HG02938 (cell line): ENCODE measurements around the gene ANKRD6.
"Not testable (repeated sequence)": the region's sequence is repeated elsewhere in the genome, so short reads cannot be mapped to it uniquely, and the experiment has no call there.

Source experiments
- ATAC-seq: cut with Tn5 transposase; IDR thresholded peaks from one replicate; pipeline ENCODE4 v1.9.1; 2021; ENCODE audit warnings: mild to moderate bottlenecking, moderate library complexity; ENCODE audit not compliant: unreplicated experiment

Gene ANKRD6

GRCh38 chr6:89432875-89433251 lies at the start of gene ANKRD6:
ANKRD6 (plus strand) TSS chr6:89433152; CDS start chr6:89566977, 133,825 bp downstream.
- peak; percentile 76 for ATAC-seq

DNA sequence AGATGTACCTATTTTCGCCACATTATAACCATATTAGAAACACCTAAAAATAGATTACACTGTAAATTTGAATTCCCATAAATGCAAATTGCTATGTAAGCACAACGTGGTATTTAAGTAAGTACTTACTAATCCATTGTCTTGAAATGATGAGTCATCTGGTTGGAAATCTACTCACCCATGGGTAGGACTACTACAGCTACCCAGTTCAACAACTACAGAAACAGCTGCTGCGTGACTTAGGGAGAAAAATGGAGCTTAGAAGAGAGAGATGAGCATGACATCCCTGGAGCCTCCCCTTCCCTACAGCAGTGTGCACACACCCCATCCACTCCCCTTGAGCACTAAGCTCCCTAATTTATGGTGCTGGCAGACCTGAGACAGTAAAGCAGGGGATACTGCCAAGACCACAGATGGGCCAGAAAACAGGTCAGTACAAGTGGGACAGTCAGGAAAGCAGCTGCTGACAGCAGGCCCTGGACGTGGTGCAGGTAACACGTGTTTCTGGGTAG lies 47.7 kb upstream of the ANKRD6 start:
- ATAC-seq: no peak

DNA sequence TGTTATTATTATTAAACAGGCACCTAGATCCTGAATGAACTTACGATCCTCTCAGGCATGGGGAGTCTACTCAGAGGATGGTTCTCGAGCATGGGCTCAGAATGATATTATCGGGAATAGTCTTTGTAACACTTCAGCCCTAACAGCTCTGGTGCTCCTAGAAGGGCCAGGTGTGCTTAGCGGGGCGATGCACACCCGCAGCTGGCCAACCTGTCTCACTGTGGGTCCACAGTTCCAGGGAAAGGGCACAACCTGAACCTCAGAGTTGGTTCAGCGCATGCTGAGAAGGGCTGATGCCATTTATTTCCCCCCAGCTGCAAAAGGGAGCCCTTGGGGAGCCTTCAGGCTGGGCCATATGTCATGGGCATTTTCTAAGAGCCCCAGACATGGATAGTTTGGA lies 47.1 kb upstream of the ANKRD6 start:
- ATAC-seq: no peak

DNA sequence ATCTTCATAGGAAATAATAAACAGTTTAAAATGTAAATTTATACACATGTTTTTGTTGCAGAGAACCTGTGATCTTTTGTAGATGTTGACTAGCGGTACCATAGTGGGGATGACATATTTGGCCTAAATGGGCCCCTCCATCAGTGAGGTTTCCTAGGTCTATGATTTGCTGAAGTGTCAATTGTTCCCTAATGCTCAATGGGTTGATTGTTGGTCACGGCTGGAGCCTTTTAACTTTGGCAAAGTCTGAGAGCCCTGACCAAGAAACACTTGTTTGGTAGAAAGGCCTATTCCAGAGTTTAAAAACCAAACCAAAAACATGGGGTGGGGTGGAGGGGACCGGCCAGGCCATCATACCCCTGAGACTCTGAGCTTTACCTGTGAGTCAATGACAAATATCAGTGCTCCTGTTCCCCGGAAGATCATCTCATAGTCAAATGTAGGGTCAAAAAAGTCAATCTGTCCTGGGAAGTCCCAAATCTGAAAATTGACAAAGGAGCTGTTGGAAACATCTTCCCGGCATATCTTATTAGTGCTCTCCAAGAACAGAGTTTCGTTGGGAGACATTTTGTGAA lies 45.9 kb upstream of the ANKRD6 start:
- ATAC-seq: peak; percentile 23

- ATAC-seq: peak; percentile 97
These were observed 45.3 kb upstream of the ANKRD6 start for GRCh38 chr6:89387516-89388201.

GRCh38 chr6:89388846-89389245 lies 44.1 kb upstream of the ANKRD6 start:
- ATAC-seq: no peak

- ATAC-seq: no peak
These were observed 40.1 kb upstream of the ANKRD6 start for GRCh38 chr6:89392823-89393222.

DNA sequence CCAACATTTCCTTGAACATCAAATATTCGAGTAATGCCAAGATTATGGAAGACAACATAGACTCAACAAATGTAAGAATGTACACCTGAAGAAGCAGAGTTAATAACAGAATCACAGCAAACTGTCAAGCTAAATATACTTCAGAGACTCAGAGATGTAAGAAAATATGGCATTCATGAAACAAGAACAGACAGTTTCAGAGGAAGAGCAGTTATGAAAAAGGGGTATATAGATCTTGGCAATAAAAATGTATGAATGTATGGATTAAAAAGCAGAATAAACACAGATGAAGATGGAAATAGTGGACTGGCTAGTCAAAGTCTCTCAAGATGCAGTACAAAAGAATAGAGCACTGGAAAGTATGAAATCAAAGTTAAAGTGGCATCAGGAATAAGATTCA lies 39.3 kb upstream of the ANKRD6 start:
- no peak for ATAC-seq

DNA sequence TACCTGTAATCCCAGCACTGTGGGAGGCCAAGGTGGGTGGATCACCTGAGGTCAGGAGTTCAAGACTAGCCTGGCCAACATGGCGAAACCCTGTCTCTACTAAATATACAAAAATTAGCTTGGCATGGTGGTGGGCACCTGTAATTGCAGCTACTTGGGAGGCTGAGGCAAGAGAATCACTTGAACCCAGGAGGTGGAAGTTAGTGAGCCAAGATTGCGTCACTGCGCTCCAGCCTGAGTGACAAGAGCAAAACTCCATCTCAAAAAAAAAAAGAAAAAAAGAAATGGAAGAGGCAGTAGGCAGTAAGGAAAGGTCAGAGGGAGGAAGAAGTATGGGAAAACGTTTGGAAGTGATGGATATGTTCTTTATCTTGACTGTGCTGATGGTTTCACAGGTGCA lies 35.1 kb upstream of the ANKRD6 start:
- ATAC-seq: not testable (repeated sequence)

DNA sequence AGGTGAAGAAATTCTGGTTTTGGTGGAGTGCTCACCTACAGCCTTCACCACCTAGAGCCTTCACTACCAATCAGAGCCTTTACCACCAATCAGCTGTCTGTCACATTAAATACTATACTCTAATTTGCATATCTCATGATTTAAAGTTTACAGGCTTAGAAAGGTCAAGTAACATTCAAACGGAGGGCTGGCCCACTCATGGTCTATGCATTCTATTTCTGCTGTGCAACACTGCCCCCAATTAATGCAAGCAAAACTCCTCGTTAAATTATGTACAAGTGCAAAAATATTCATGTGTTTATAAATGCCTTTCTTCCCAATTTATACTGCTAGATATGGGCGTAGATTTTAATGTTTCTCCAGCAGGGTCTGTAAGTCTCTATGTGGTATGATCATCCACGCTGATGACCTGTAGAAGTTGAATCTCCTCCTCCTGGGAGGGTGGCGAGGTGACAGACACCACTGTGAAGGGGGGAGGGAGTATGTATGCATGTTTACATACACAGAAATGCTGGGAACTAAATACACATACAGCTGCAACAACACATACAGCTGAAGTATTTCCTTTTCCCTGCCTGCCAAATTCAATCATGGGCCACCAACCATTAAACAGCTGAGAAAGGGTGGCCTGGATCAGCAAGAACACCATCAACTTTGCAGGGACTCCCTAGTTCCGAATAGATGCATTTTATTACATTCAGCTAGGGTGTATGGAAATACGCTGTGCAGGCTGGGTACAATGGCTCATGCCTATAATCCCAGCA lies 34.0 kb upstream of the ANKRD6 start:
- no peak for ATAC-seq

GRCh38 chr6:89400050-89400449 lies 32.9 kb upstream of the ANKRD6 start:
- no peak for ATAC-seq

DNA sequence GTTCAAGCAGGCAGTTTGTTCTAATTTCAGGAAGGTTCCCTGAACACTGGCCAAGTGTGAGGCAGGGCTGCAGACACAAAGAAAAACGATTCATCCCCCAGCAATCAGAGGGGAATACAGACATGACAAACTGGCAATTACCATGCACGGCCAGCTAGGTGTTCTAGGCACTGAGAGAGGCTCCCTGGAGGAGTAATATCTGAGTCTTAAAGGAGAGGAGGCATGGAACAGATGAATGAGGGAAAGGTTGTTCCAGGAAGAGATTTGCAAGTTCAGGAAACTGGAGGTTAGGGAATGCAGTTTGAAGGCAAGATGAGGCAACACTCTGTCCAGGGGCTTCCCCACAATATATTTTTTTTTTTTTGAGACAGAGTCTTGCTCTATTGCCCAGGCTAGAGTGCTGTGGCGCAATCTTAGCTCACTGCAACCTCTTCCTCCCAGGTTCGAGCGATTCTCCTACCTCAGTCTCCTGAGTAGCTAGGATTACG lies 32.0 kb upstream of the ANKRD6 start:
- no peak for ATAC-seq

DNA sequence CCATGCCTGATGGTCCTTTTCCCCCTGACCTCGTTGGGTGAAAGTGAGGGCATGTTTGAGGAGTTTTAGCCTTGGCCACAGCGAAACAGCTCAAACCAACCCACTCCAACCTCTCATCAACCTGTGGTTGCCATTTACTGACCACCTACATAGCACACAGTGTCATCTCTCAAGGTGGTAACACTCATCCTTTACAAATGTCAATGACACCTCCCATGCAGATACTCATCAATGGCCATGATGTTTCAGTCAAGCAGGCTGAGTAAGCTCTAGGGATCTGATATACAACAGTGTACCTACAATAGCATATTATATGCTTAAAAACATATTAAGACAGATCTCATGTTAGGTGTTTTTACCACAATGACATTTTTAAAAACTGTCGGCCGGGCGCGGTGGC lies 30.2 kb upstream of the ANKRD6 start:
- no peak for ATAC-seq

DNA sequence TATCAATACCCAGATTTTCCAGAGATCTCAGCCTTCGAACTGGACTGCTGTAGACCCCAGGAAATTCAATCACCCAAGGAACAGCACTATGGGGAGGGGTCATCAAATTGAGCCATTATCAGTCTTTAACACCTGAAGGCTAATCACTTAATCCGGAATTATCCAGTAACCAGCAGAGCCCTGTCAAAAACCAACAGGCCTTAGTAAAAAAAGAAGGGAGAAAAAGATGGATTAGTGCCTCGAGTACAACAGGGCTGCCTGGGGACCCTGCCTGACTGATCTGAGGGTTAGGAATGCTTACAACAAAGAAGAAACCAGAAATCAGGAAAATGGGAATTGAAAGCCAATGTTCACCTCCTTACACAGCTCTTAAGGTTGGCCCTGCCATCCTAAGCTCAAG lies 28.4 kb upstream of the ANKRD6 start:
- ATAC-seq: no peak

DNA sequence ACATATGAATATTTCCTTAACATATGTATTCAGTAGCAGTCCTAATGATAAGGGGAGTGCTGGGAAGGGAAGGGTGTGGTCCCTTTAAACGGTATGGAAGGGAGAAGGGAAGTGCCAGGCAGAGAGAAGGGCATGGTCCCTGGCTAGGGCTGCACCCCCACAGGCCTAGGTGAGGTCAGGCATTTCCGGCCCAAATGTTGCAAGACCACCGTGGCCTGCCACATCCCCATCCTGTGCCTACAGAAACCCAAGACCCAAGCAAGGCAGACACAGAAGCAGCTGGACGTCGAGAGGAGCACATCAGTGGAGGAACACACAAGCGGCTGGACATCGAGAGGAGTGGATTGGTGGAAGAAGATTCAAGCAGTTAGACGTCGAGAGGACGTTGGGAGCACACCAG lies 26.8 kb upstream of the ANKRD6 start:
- ATAC-seq: no peak

GRCh38 chr6:89409461-89410035 lies 23.4 kb upstream of the ANKRD6 start:
- no peak for ATAC-seq

- ATAC-seq: no peak
These were observed 22.7 kb upstream of the ANKRD6 start for GRCh38 chr6:89410231-89410761.

GRCh38 chr6:89410788-89411144 lies 22.2 kb upstream of the ANKRD6 start:
- no peak for ATAC-seq

DNA sequence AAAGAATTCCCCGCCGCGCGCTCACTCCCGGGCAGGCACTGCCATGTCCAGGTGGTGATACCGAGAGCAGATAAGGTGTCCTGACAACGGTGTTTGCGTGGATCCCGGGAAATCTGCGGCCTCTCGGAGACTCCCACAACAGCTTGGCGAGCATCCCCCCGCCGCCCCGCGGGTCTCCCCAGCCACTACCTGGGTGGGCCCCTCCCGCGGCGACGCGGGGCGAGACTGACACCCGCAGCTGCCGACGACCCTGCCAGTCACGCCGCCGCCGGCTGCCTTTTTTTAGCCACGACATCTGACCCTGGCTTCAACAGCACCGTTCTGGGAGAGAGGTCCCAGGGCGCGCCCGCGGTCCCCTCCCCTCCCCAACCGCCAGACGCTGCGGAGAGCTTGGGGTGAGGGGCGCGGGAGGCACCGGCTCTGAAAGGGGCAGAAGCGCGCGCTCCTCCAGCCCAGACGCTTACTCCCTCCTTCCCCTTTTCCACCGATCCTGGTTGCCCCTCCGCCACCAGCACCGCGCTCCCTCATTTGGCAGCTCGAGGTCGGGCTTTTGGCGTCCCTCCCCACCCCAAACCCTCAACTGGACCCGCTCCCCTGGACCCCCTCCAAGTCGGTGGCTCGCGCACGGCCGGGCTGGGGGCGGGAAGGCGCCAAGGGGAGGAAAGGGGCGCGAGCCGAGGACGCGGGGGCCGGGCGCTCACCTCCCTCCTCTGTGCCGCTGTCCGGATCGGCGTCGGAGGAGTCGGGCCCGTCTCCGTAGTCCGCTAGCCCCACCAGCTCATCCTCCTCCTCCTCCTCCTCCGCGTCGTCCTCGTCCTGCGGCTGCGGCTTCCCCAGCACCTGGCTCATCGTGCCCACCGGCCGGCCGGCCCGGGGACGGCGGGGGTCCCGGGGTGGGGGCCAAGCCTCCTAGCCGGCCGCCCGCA lies 21.5 kb upstream of the ANKRD6 start:
- peak; percentile 39 for ATAC-seq
